Mesendoderm (in vitro differentiated cells): Measurements from ENCODE around the gene VPS9D1.

Source experiments
- DNase-seq: peaks from one replicate; pipeline ENCODE4 v3.0.0; 2013
- H2AK5ac ChIP-seq: 2 replicates; pipeline ENCODE4 v1.6.1; 2013; ENCODE audit warnings: low read length, inconsistent platforms
- H2BK120ac ChIP-seq: 2 replicates; pipeline ENCODE4 v1.6.1; 2013; ENCODE audit warnings: low read depth, mild to moderate bottlenecking, low read length, moderate library complexity, mixed read lengths
- H2BK15ac ChIP-seq: replicated peaks from 2 replicates; pipeline ENCODE4 v1.6.1; 2013; ENCODE audit warnings: low read depth, mild to moderate bottlenecking, moderate library complexity
- H2BK5ac ChIP-seq: 2 replicates; pipeline ENCODE4 v1.6.1; 2013; ENCODE audit warnings: low read length, inconsistent platforms
- H3K18ac ChIP-seq: 2 replicates; pipeline ENCODE4 v1.6.1; 2013; ENCODE audit warnings: mild to moderate bottlenecking, low read length, mixed read lengths
- H3K23ac ChIP-seq: one replicate; pipeline ENCODE4 v1.6.1; 2013; ENCODE audit warnings: low read length
- H3K27ac ChIP-seq: 2 replicates; pipeline ENCODE4 v1.5.1; 2013; ENCODE audit warnings: low read depth, mild to moderate bottlenecking, inconsistent platforms, low read length, moderate library complexity
- H3K27me3 ChIP-seq: 2 replicates; pipeline ENCODE4 v1.6.1; 2013; ENCODE audit warnings: low read length, control low read depth, mild to moderate bottlenecking, inconsistent platforms; ENCODE audit not compliant: insufficient read depth, poor library complexity
- H3K36me3 ChIP-seq: 2 replicates; pipeline ENCODE4 v1.6.1; 2013; ENCODE audit warnings: low read length, inconsistent platforms; ENCODE audit not compliant: control insufficient read depth, insufficient read depth
- H3K4ac ChIP-seq: one replicate; pipeline ENCODE4 v1.6.1; 2013; ENCODE audit warnings: low read depth, mild to moderate bottlenecking, low read length, moderate library complexity
- H3K4me1 ChIP-seq: 2 replicates; pipeline ENCODE4 v1.6.1; 2013; ENCODE audit warnings: low read depth, low read length, inconsistent platforms; ENCODE audit not compliant: control insufficient read depth
- H3K4me2 ChIP-seq: 2 replicates; pipeline ENCODE4 v1.6.1; 2013; ENCODE audit warnings: low read length
- H3K4me3 ChIP-seq: 2 replicates; pipeline ENCODE4 v1.5.1; 2013; ENCODE audit warnings: mild to moderate bottlenecking, low read length
- H3K56ac ChIP-seq: one replicate; pipeline ENCODE4 v1.6.1; 2013; ENCODE audit warnings: low read length
- H3K79me1 ChIP-seq: 2 replicates; pipeline ENCODE4 v1.6.1; 2013; ENCODE audit warnings: low read length, inconsistent platforms
- H3K79me2 ChIP-seq: 2 replicates; pipeline ENCODE4 v1.6.1; 2013; ENCODE audit warnings: mild to moderate bottlenecking, low read length; ENCODE audit not compliant: control insufficient read depth, insufficient read depth
- H3K9ac ChIP-seq: 2 replicates; pipeline ENCODE4 v1.6.1; 2013; ENCODE audit warnings: low read length, inconsistent platforms
- H4K5ac ChIP-seq: one replicate; pipeline ENCODE4 v1.6.1; 2013; ENCODE audit warnings: low read length
- H4K8ac ChIP-seq: one replicate; pipeline ENCODE4 v1.6.1; 2013; ENCODE audit warnings: low read depth, mild to moderate bottlenecking, control low read depth, low read length, moderate library complexity
- WGBS: extraction: QIAGEN DNeasy Blood & Tissue Kit; methylation state at CpG from one replicate; pipeline ENCODE4 v1.1.7; 2013; ENCODE audit warnings: low lambda C conversion rate, missing lambda C conversion rate; ENCODE audit not compliant: insufficient coverage; ENCODE audit errors: extremely low coverage; 5-methylcytosine and 5-hydroxymethylcytosine counted together

The VPS9D1 gene

DNA sequence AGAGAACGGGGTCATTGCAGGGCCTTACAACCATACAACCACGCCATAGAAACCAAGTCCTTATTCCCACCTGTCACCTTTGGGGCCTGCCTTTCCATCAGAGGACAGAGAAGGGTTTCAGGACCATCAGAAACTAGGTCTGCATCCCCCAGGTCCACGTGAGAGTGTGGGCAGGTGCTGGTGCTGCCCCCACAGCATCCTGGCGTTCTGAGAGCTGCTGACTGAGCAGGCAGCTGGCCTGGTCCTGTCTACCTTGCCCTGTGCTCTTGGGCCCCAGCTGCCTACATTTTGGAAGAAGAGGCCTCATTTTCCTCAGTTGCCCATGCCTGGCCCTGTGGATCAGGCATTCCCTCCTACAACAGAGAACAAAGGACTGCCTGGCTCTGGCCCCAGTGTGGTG is 22.2 kb upstream of the VPS9D1 start:
- H3K4me1 ChIP-seq, result no peaks in the 10 kb centered on the region
- H4K8ac ChIP-seq, result no peak overlapping the region
- no peak overlapping the region for H3K27ac ChIP-seq
- DNase-seq, result no peak
- no peak overlapping the region for H3K18ac ChIP-seq
- H3K23ac ChIP-seq, result no peak overlapping the region
- H3K4ac ChIP-seq, result no peak overlapping the region
- no peak overlapping the region for H2AK5ac ChIP-seq
- H2BK15ac ChIP-seq, result no peak overlapping the region
- no peak overlapping the region for H2BK120ac ChIP-seq
- no peaks in the 10 kb centered on the region for H3K27me3 ChIP-seq
- H3K79me2 ChIP-seq, result no peaks in the 10 kb centered on the region
- no peak overlapping the region for H3K4me2 ChIP-seq
- H4K5ac ChIP-seq, result no peak overlapping the region
- no peak overlapping the region for H3K9ac ChIP-seq
- H3K79me1 ChIP-seq, result no peaks in the 10 kb centered on the region
- H2BK5ac ChIP-seq, result no peak overlapping the region
- no peak overlapping the region for H3K4me3 ChIP-seq
- peaks cover 28% of the 10 kb centered on the region for H3K36me3 ChIP-seq
- H3K56ac ChIP-seq, result no peak overlapping the region
- no CpG with 5 or more reads among the region's 4 CpGs for WGBS

GRCh38 chr16:89741342-89742014 is 20.8 kb upstream of the VPS9D1 start:
- WGBS, result no CpG with 5 or more reads among the region's 11 CpGs

GRCh38 chr16:89739383-89739782 is 18.7 kb upstream of the VPS9D1 start:
- no CpG with 5 or more reads among the region's 9 CpGs for WGBS
- Histone ChIP-seq H2BK5ac (no peak overlapping the region), H3K4me2 (no peak overlapping the region), H2AK5ac (no peak overlapping the region), H2BK120ac (no peak overlapping the region), H4K5ac (no peak overlapping the region), H3K4ac (no peak overlapping the region), H3K9ac (no peak overlapping the region), H4K8ac (no peak overlapping the region), H3K56ac (no peak overlapping the region), H3K4me1 (no peaks in the 10 kb centered on the region), H3K4me3 (no peak overlapping the region), H3K18ac (no peak overlapping the region), H3K27me3 (no peaks in the 10 kb centered on the region), H3K27ac (no peak overlapping the region), H3K36me3 (peaks cover 28% of the 10 kb centered on the region), H3K23ac (no peak overlapping the region), H3K79me1 (no peaks in the 10 kb centered on the region), H3K79me2 (no peaks in the 10 kb centered on the region), H2BK15ac (no peak overlapping the region)
- DNase-seq, result no peak

More at GRCh38 chr16:89741342-89742014, 20.8 kb upstream of the VPS9D1 start:
- H3K27ac ChIP-seq, result no peak overlapping the region
- H2BK5ac ChIP-seq, result no peak overlapping the region
- no peak overlapping the region for H2AK5ac ChIP-seq
- no peak overlapping the region for H3K23ac ChIP-seq
- H4K8ac ChIP-seq, result no peak overlapping the region
- DNase-seq, result no peak
- no peak overlapping the region for H2BK120ac ChIP-seq
- no peaks in the 10 kb centered on the region for H3K79me1 ChIP-seq
- H3K36me3 ChIP-seq, result peaks cover 36% of the 10 kb centered on the region
- no peak overlapping the region for H3K4me3 ChIP-seq
- no peak overlapping the region for H2BK15ac ChIP-seq
- no peak overlapping the region for H3K56ac ChIP-seq
- H3K27me3 ChIP-seq, result no peaks in the 10 kb centered on the region
- H3K9ac ChIP-seq, result no peak overlapping the region
- no peaks in the 10 kb centered on the region for H3K4me1 ChIP-seq
- no peak overlapping the region for H4K5ac ChIP-seq
- no peaks in the 10 kb centered on the region for H3K79me2 ChIP-seq
- H3K4ac ChIP-seq, result no peak overlapping the region
- no peak overlapping the region for H3K18ac ChIP-seq
- no peak overlapping the region for H3K4me2 ChIP-seq

- H3K36me3 ChIP-seq, result peaks cover 28% of the 10 kb centered on the region
- H3K27me3 ChIP-seq, result no peaks in the 10 kb centered on the region
- H3K27ac ChIP-seq, result no peak overlapping the region
- no peaks in the 10 kb centered on the region for H3K79me2 ChIP-seq
- no peak overlapping the region for H2AK5ac ChIP-seq
- no peak overlapping the region for H3K56ac ChIP-seq
- no peak overlapping the region for H3K9ac ChIP-seq
- no peak overlapping the region for H4K5ac ChIP-seq
- no peak overlapping the region for H2BK15ac ChIP-seq
- no peaks in the 10 kb centered on the region for H3K4me1 ChIP-seq
- no peak overlapping the region for H3K23ac ChIP-seq
- no CpG with 5 or more reads among the region's 20 CpGs for WGBS
- H3K79me1 ChIP-seq, result no peaks in the 10 kb centered on the region
- no peak overlapping the region for H3K4me3 ChIP-seq
- no peak overlapping the region for H2BK5ac ChIP-seq
- H3K4me2 ChIP-seq, result no peak overlapping the region
- no peak overlapping the region for H4K8ac ChIP-seq
- no peak for DNase-seq
- no peak overlapping the region for H3K4ac ChIP-seq
- no peak overlapping the region for H2BK120ac ChIP-seq
- no peak overlapping the region for H3K18ac ChIP-seq
These were observed 18.0 kb upstream of the VPS9D1 start for GRCh38 chr16:89738538-89739317.

DNA sequence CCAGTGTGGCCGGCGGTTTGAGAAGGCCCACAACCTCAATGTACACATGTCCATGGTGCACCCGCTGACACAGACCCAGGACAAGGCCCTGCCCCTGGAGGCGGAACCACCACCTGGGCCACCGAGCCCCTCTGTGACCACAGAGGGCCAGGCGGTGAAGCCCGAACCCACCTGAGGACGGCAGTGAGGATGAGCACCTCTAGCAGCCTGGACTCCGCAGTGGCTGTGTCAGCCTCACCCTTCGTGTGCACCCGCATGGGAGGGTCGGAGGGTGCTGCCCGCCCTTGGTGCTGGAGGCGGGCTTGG is 17.3 kb upstream of the VPS9D1 start:
- Histone ChIP-seq H3K36me3 (peaks cover 26% of the 10 kb centered on the region), H3K79me2 (no peaks in the 10 kb centered on the region), H4K5ac (no peak overlapping the region), H2AK5ac (no peak overlapping the region), H2BK15ac (no peak overlapping the region), H3K9ac (no peak overlapping the region), H3K27ac (no peak overlapping the region), H3K4me2 (no peak overlapping the region), H4K8ac (no peak overlapping the region), H3K27me3 (no peaks in the 10 kb centered on the region), H3K18ac (no peak overlapping the region), H2BK120ac (no peak overlapping the region), H3K4me3 (no peak overlapping the region), H3K79me1 (no peaks in the 10 kb centered on the region), H3K4ac (no peak overlapping the region), H3K23ac (no peak overlapping the region), H3K4me1 (no peaks in the 10 kb centered on the region), H3K56ac (no peak overlapping the region), H2BK5ac (no peak overlapping the region)
- DNase-seq, result no peak
- WGBS, result no CpG with 5 or more reads among the region's 14 CpGs
